GM12873 (cell line): ENCODE results near the gene GLT8D2.

Experiments
- TF ChIP-seq, protein P1 (sequence below): IDR thresholded peaks from 2 replicates; pipeline ENCODE4 v1.5.1; 2012; ENCODE audit warnings: low read depth, mild to moderate bottlenecking, moderate library complexity, low read length, control low read depth; ENCODE audit not compliant: insufficient read depth; ENCODE audit errors: missing control alignments

Gene GLT8D2

DNA sequence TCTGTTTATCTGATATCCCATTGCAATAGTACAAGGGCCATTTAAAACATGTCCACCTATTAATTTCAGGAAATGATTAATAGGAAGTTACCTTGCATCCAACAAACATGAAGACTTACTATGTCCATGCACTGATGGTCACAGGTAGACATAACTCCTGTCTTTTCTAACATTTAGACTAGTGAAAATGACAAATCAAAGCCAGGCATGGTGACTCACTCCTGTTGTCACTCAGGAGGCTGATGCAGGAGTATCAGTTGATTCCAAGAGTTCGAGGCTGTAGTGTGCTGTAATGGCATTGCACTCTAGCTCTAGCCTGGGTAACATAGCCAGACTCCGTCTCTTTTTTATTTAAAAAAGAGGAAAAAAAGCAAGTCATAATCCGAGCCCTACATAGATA is 105.0 kb downstream of the GLT8D2 start:
- TF ChIP-seq, protein P1, sequence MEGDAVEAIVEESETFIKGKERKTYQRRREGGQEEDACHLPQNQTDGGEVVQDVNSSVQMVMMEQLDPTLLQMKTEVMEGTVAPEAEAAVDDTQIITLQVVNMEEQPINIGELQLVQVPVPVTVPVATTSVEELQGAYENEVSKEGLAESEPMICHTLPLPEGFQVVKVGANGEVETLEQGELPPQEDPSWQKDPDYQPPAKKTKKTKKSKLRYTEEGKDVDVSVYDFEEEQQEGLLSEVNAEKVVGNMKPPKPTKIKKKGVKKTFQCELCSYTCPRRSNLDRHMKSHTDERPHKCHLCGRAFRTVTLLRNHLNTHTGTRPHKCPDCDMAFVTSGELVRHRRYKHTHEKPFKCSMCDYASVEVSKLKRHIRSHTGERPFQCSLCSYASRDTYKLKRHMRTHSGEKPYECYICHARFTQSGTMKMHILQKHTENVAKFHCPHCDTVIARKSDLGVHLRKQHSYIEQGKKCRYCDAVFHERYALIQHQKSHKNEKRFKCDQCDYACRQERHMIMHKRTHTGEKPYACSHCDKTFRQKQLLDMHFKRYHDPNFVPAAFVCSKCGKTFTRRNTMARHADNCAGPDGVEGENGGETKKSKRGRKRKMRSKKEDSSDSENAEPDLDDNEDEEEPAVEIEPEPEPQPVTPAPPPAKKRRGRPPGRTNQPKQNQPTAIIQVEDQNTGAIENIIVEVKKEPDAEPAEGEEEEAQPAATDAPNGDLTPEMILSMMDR, result no peak
